IMR-90 (cell line): Measurements from ENCODE around the gene KRT1. TPM values are rescaled to one million over a fixed set of nuclear protein-coding genes. Genes with fewer than 3 reads are reported as not detected.

ENCODE experiments used
- ATAC-seq: fragments of 200-7000 bp; cut with Tn5 transposase; 2 replicates; pipeline ENCODE4 v1.9.1; 2020; ENCODE audit warnings: low read depth, mild to moderate bottlenecking, moderate library complexity
- BruUV-seq: library from RNA; stranded (reverse); fragments of 400-500 nt; replicated peaks from 2 replicates; lab custom pipeline; 2021; lab: Mats Ljungman, UMichigan
- CTCF ChIA-PET: fragments of 300-600 bp; formaldehyde crosslinking; extraction: SDS; loops from one replicate; lab custom pipeline; 2021; ENCODE audit warnings: antibody characterized with exemption; lab: Yijun Ruan, JAX
- POLR2A ChIA-PET: fragments of 300-600 bp; sonication (Branson Sonifier 250); formaldehyde crosslinking; loops from one replicate; lab custom pipeline; 2022; ENCODE audit warnings: antibody characterized with exemption; ENCODE audit not compliant: unreplicated experiment; lab: Charles Lee
- DNase-seq: peaks from one replicate; pipeline ENCODE4 v3.0.0; 2013
- H2AFZ ChIP-seq: replicated peaks from 2 replicates; pipeline ENCODE3; 2013; ENCODE audit warnings: low read length, mild to moderate bottlenecking; ENCODE audit not compliant: poor library complexity
- H2AK5ac ChIP-seq: 2 replicates; pipeline ENCODE4 v1.6.1; 2013; ENCODE audit warnings: low read depth, low read length, inconsistent platforms
- H2AK9ac ChIP-seq: replicated peaks from 2 replicates; pipeline ENCODE3; 2013; ENCODE audit warnings: mild to moderate bottlenecking, low read depth, low read length, moderate library complexity; ENCODE audit not compliant: poor library complexity
- H2BK120ac ChIP-seq: 2 replicates; pipeline ENCODE4 v1.6.1; 2013; ENCODE audit warnings: low read depth, low read length, inconsistent platforms
- H2BK15ac ChIP-seq: 3 replicates; pipeline ENCODE4 v1.6.1; 2013; ENCODE audit warnings: low read depth, low read length, inconsistent platforms
- H2BK20ac ChIP-seq: 2 replicates; pipeline ENCODE4 v1.6.1; 2013; ENCODE audit warnings: low read depth, mild to moderate bottlenecking, inconsistent platforms, low read length, moderate library complexity
- H2BK5ac ChIP-seq: 2 replicates; pipeline ENCODE4 v1.6.1; 2013; ENCODE audit warnings: mild to moderate bottlenecking, low read depth, low read length, inconsistent platforms; ENCODE audit not compliant: poor library complexity, severe bottlenecking
- H3K14ac ChIP-seq: replicated peaks from 2 replicates; pipeline ENCODE4 v1.6.1; 2013; ENCODE audit warnings: low read depth, low read length, inconsistent platforms
- H3K18ac ChIP-seq: 2 replicates; pipeline ENCODE4 v1.6.1; 2013; ENCODE audit warnings: low read depth, low read length, control low read depth
- H3K23ac ChIP-seq: 2 replicates; pipeline ENCODE4 v1.6.1; 2013; ENCODE audit warnings: low read depth, low read length, inconsistent platforms
- H3K27ac ChIP-seq: 2 replicates; pipeline ENCODE4 v1.5.1; 2013; ENCODE audit warnings: mild to moderate bottlenecking, control low read depth, low read length; ENCODE audit not compliant: insufficient read depth
- H3K27me3 ChIP-seq: 2 replicates; pipeline ENCODE4 v1.6.1; 2013; ENCODE audit warnings: low read length; ENCODE audit not compliant: control insufficient read depth, insufficient read depth
- H3K36me3 ChIP-seq: 2 replicates; pipeline ENCODE4 v1.6.1; 2013; ENCODE audit warnings: low read length, mixed read lengths; ENCODE audit not compliant: control insufficient read depth, insufficient read depth
- H3K4ac ChIP-seq: 2 replicates; pipeline ENCODE4 v1.6.1; 2013; ENCODE audit warnings: low read depth, low read length, inconsistent platforms
- H3K4me1 ChIP-seq: 2 replicates; pipeline ENCODE4 v1.6.1; 2013; ENCODE audit warnings: low read length, mixed read lengths; ENCODE audit not compliant: control insufficient read depth, insufficient read depth
- H3K4me2 ChIP-seq: 2 replicates; pipeline ENCODE4 v1.6.1; 2013; ENCODE audit warnings: low read depth, mild to moderate bottlenecking, control low read depth, low read length, moderate library complexity
- H3K4me3 ChIP-seq: 2 replicates; pipeline ENCODE4 v1.5.1; 2013; ENCODE audit warnings: low read depth, mild to moderate bottlenecking, control low read depth, low read length, moderate library complexity; ENCODE audit not compliant: insufficient read depth
- H3K56ac ChIP-seq: 2 replicates; pipeline ENCODE4 v1.6.1; 2013; ENCODE audit warnings: low read length, inconsistent platforms; ENCODE audit not compliant: insufficient read depth; ENCODE audit errors: extremely low read depth
- H3K79me1 ChIP-seq, 2 experiments: 2 replicates each; pipeline ENCODE4 v1.6.1; 2013; ENCODE audit warnings: low read length in 2 of 2, inconsistent platforms in 1 of 2, low read depth in 1 of 2
- H3K9ac ChIP-seq: 2 replicates; pipeline ENCODE4 v1.6.1; 2013; ENCODE audit warnings: low read depth, low read length, control low read depth
- H3K9me1 ChIP-seq: 2 replicates; pipeline ENCODE4 v1.6.1; 2013; ENCODE audit warnings: low read length, inconsistent platforms; ENCODE audit not compliant: insufficient read depth
- H3K9me3 ChIP-seq: 2 replicates; pipeline ENCODE4 v1.6.1; 2013; ENCODE audit warnings: low read length; ENCODE audit not compliant: control insufficient read depth, insufficient read depth
- H4K20me1 ChIP-seq: 2 replicates; pipeline ENCODE4 v1.6.1; 2013; ENCODE audit warnings: low read length, inconsistent platforms; ENCODE audit not compliant: insufficient read depth
- H4K5ac ChIP-seq: 2 replicates; pipeline ENCODE4 v1.6.1; 2013; ENCODE audit warnings: mild to moderate bottlenecking, low read depth, low read length, control low read depth
- H4K8ac ChIP-seq, 2 experiments: 2 replicates each; pipeline ENCODE4 v1.6.1; 2013; ENCODE audit warnings: low read depth in 2 of 2, low read length in 2 of 2, control low read depth in 1 of 2, inconsistent platforms in 1 of 2
- H4K91ac ChIP-seq: 2 replicates; pipeline ENCODE4 v1.6.1; 2013; ENCODE audit warnings: low read depth, low read length, inconsistent platforms; ENCODE audit not compliant: insufficient read depth
- CEBPB ChIP-seq: IDR thresholded peaks from 2 replicates; pipeline ENCODE4 v1.6.1; 2012; ENCODE audit warnings: low read depth, low read length, improper control_type of control experiment
- RAD21 ChIP-seq: IDR thresholded peaks from 2 replicates; pipeline ENCODE4 v1.6.1; 2012; ENCODE audit warnings: low read length, improper control_type of control experiment
- RCOR1 ChIP-seq: IDR thresholded peaks from 2 replicates; pipeline ENCODE4 v1.6.1; 2012; ENCODE audit warnings: mild to moderate bottlenecking, low read length, improper control_type of control experiment; ENCODE audit not compliant: insufficient replicate concordance
- USF2 ChIP-seq: fragments of 150-350 bp; IDR thresholded peaks from 2 replicates; pipeline ENCODE4 v1.6.1; 2017; ENCODE audit warnings: mild to moderate bottlenecking, antibody characterized with exemption, low read length, low read depth
- WGBS, 2 experiments: methylation state at CpG; one replicate each; pipeline versions ENCODE4 v1.1.5 to v1.1.7; 2013; ENCODE audit warnings: missing lambda C conversion rate in 2 of 2; ENCODE audit not compliant: insufficient read length in 1 of 2; ENCODE audit errors: extremely low coverage in 2 of 2; 5-methylcytosine and 5-hydroxymethylcytosine counted together
- dilution Hi-C: fragments of 300-500 bp; cut with HindIII; formaldehyde crosslinking; loops from one replicate; pipeline ENCODE4 v1.14.3; 2018; ENCODE audit warnings: low sequenced_read_pairs; ENCODE audit not compliant: unreplicated experiment
- in situ Hi-C: fragments of 300-500 bp; cut with MboI; formaldehyde crosslinking; loops from 3 replicates; pipeline ENCODE4 v1.14.3; 2019; ENCODE audit warnings: low sequenced_read_pairs, inconsistent platforms, mixed read lengths
- intact Hi-C: fragments of 100-400 bp; cut with micrococcal nuclease; formaldehyde crosslinking; loops from 2 replicates; pipeline ENCODE4 v1.10.0; 2022
- polyA plus RNA-seq, 3 experiments: library from polyadenylated mRNA; depleted of rRNA; stranded (reverse); fragments of >200 nt; gene quantifications; 2 replicates each; pipeline ENCODE4 v1.2.3, GENCODE V29; 2012; ENCODE audit warnings: low replicate concordance in 1 of 3
- total RNA-seq: library from RNA; depleted of rRNA; stranded (reverse); fragments of >200 nt; gene quantifications from 2 replicates; pipeline ENCODE4 v1.2.3, GENCODE V29; 2012

KRT1 gene
- total and polyA plus RNA-seq, 2 of the 4 experiments (the other 2 are of a cell fraction): not detected

- Histone ChIP-seq H2BK15ac (no peak overlapping the region), H2AK9ac (no peak overlapping the region), H3K14ac (no peak overlapping the region), H2BK5ac (no peak overlapping the region), H2AK5ac (no peak overlapping the region), H3K18ac (no peak overlapping the region), H4K8ac (no peak overlapping the region), H3K9me1 (no peaks in the 10 kb centered on the region), H3K56ac (no peak overlapping the region), H3K4ac (no peak overlapping the region), H4K91ac (no peak overlapping the region), H3K27ac (no peak overlapping the region), H3K4me3 (no peak overlapping the region), H2AFZ (no peak overlapping the region), H4K20me1 (no peaks in the 10 kb centered on the region), H3K9ac (no peak overlapping the region), H3K36me3 (no peaks in the 10 kb centered on the region), H3K27me3 (peaks cover 22% of the 10 kb centered on the region), H3K23ac (no peak overlapping the region), H3K79me1 (no peaks in the 10 kb centered on the region), H3K9me3 (no peaks in the 10 kb centered on the region), H3K4me2 (no peak overlapping the region), H3K4me1 (no peaks in the 10 kb centered on the region), H4K5ac (no peak overlapping the region), H2BK120ac (no peak overlapping the region), H2BK20ac (no peak overlapping the region)
- WGBS, 2 experiments: 20% methylated on average over 1 of the region's 4 CpGs; no CpG with 5 or more reads in 1 of the 2 experiments
- ATAC-seq: no peak
- TF ChIP-seq RCOR1 (no peak), CEBPB (no peak), USF2 (no peak), RAD21 (no peak)
- CTCF ChIA-PET: no interaction called here
- intact Hi-C loops: no loop called here
- no TSS peak for BruUV-seq
- dilution Hi-C loops: no loop called here
- POLR2A ChIA-PET: no interaction called here
- no peak for DNase-seq
- in situ Hi-C loops: no loop called here
These were observed 27.8 kb upstream of the KRT1 start for GRCh38 chr12:52708010-52708409.
